Dermis microvascular lymphatic vessel endothelial cell (primary cell): ENCODE results near the gene ADCY7. TPM values are rescaled to one million over a fixed set of nuclear protein-coding genes. Genes with fewer than 3 reads are reported as not detected.

Experiments used
- DNase-seq, 2 donors: peaks; one replicate each; pipeline versions ENCODE4 v3.0.0 to v3.0.0-alpha.2; 2010; ENCODE audit warnings: low read depth in 2 of 2
- total RNA-seq: library from RNA; depleted of rRNA; stranded (reverse); fragments of >200 nt; gene quantifications from 2 replicates; pipeline ENCODE4 v1.2.1, GENCODE V29; 2014

The ADCY7 gene
- total RNA-seq, 1 donor from 2014 or later, result 2.8 TPM

GRCh38 chr16:50297301-50298074 lies 31.1 kb downstream of the ADCY7 start:
- DNase-seq, result peak in 1 of 2 donors; percentile 27

DNA sequence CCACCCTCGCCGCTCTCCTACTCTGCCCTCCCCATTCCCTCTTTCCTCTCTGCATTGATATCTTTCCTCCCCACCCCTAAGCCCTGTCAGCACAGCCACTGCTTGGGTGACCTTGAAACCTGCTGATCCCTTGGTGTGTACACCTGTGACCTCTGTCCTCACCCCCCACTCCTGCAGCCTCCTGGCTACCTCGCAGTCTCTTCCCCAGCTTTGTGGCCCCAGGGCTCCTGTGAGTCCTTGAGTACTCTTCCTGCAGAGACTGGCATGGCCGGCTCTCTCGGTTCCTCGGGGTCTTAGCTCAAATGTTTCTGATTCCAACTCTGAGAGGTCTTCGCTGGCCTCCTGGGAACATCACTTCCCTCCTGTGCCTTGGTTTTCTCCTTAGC lies 31.7 kb downstream of the ADCY7 start:
- DNase-seq, result no peak

GRCh38 chr16:50298591-50299507 lies 32.5 kb downstream of the ADCY7 start:
- DNase-seq, result no peak

GRCh38 chr16:50299508-50300105 lies 33.3 kb downstream of the ADCY7 start:
- no peak for DNase-seq

DNA sequence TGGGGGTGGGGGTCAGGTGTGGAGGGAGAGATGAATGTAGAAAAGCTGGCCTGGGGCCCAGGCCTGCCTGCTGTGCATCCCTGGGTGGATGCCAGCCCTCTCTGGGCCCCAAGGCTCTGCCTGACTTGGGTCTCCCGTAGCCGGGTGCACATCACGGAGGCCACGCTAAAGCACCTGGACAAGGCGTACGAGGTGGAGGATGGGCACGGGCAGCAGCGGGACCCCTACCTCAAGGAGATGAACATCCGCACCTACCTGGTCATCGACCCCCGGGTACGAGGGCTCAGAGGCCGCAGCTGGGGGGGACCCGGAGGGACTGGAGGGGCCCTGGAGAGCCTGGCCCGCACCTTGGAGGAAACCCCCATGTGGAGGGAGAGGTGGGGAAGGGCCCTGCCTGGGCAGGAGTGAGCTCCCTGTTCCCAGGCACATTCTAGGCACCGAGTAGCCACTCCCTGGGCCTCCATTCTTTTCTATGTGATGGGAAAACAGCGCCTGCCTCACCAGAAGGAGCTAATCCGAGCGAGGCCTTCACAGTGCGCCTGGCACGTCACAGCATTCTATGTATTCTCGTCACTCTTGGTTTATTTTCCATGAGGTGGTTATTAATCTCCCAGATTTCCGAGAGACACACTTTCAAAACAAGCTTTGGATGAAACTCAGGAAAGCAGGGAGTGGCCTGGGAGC lies 34.7 kb downstream of the ADCY7 start:
- DNase-seq, result no peak

- DNase-seq, result no peak
Measured at GRCh38 chr16:50301626-50302471, 35.5 kb downstream of the ADCY7 start.

DNA sequence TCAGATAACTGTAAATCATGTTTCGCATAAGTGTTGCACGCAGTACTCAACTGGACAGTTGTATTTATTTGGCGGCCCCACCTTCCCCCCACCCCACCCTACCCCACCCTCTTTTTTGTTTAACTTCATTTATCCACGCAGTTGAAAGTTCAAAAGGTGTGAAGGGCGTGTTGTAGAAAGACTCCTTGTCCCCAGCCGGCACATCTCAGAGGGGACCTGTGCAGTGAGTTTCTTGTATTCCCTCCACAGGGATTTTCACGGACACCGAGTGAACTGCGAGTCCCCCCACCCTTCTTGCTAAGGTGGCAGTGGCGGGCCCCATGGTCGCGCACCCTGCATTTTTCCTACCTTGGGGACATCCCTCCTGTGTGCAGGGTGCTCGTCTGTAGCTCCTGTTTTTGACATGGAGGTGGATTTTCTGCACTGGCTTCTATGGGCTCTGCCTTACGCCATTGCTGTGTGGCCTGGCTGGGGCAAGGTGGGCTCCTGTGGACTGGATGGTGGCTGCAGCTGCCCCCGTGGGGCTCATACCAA lies 36.2 kb downstream of the ADCY7 start:
- no peak for DNase-seq

GRCh38 chr16:50303041-50303604 lies 36.8 kb downstream of the ADCY7 start:
- no peak for DNase-seq

DNA sequence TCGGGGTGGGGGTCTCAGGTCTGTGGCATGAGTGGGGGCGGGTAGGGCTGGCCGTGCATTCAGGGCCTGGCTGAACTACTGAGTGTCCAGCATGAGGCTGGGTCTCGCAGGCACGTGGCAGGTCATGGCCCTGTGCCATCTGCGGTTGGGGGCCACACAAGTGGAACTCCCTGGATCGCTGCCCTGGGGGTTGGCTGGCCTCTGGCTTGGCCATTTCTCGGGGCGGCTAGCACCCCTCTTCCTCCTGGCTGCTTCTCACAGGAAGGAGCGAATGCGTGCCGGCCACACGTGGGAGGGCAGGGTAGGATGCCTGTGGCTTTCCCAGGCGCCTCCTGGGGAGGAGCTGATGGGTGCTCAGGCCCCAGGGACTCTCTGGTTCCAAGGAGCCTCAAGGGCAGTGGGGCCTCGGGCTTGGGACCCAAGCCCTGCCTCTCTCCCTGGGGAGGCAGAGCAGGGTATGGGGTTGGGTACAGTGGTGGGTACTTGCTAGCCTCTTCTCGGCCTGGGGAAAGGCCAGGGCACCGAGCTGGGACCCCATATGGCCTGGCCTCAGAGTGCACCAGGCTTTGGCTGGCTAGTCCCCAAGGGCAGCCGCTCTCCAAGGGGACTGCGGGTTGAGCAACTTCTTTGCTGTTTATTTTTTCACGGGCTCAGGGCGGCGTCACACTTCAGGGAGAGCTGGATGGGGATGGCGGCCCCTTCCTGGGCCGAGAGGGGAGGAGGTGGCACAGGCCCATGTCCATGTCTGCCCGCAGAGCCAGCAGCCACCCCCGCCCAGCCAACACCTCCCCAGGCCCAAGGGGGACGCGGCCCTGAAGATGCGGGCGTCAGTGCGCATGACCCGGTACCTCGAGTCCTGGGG lies 37.5 kb downstream of the ADCY7 start:
- DNase-seq, result no peak

DNA sequence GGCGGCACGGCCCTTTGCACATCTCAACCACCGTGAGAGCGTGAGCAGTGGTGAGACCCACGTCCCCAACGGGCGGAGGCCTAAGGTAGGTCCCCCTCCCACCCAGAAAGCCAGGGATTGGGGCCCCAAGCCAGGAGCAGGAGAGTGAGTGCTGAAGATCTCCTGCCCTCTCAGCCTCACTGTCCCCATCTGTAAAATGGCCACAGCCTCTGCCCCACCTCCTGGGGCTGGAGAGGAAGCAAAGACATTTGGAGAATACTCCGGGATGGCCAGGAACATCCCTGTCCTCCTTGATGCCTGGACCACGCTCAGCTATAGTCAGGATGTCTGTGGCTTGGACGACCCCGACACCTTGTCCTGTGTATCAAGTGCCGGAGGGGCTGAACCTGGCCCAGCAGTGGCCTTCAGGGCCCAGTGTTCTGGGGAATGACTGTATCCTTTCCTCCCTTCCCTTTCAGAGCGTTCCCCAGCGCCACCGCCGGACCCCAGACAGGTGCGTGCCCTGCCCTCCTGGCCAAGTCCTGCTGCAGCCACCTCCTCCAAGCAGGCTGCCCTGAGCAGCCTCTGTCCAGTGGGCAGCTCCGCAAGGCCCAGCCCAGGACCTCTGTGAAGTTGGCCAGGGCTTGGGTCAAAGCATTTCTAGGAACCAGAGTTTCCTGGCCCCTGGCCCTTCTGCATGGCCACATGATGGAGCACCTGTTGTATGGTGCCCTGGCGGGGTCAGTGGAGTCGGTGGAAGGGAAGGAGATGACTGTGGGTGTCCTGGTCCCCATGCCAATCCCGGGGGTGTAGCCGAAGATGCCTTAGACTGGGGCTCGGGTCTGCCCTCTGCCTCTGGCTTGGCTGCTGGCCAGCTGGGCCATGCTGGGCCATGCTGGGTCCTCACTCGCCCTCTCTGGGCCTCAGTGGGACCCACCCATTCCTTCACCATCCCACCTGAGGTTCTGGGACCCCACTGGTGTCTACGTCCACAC lies 38.4 kb downstream of the ADCY7 start:
- DNase-seq, result no peak

DNA sequence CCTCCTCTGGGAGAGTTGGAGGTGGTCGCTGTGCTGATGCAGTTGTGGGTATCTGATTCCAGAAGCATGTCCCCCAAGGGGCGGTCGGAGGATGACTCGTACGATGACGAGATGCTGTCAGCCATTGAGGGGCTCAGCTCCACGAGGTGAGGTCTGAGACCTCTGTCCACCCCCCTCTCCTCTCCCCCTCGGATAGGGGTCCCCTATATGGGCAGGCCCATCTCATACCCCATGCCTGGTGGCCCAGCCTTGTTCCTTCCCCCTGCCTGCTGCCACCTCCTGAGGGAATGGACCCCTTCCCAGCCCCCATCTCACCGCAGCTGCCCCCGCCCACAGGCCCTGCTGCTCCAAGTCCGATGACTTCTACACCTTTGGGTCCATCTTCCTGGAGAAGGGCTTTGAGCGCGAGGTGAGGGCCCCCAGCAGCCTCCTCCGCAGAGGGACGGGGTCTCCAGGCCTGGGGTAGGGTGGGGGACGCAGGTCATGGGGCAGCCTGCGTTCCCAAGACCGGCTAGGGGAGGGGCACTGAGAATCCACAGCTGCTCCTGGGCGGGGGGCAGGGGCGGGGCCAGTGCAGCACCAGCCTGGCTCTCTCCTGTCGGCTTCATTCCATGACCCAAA lies 39.2 kb downstream of the ADCY7 start:
- no peak for DNase-seq

DNA sequence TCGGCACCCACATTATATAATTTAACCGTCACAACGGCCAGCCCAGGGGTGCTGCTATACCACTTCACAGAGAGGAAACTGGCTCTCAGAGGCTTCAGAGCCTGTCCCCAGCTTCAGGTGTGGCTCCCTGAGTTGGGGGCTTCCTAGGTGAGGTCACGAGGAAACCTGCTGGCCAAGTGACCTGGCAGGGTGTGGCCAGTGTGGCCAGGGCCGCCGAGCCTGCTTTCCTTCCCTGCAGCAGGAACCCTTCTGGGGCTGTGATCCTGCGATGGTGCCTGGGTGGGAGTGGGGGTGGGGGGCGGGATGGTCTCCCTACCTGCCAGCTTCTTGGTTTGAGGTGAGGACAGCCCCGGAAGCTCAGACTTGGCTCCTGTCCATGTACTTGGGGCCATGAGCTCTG lies 39.9 kb downstream of the ADCY7 start:
- no peak for DNase-seq

GRCh38 chr16:50308237-50308965 lies 42.0 kb downstream of the ADCY7 start:
- DNase-seq, result no peak

DNA sequence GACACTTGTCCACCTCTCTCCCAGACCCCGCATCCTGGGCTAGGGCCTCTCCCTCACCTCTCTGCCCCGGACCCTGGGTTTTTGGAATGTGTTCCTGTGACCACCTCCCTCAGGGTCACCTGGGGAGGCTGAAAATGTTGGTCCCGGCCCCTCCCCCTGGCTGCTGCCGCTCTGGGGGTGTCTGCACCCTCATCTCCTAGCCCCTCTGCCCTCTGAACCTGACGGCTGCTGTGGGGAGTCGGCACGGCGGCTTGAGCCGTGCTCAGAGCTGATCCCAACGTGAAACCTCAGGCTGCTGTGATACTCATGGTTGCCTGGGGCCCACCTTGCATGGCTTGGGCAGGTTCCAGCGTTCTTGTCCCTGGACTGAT lies 42.8 kb downstream of the ADCY7 start:
- no peak for DNase-seq

GRCh38 chr16:50309527-50310307 lies 43.4 kb downstream of the ADCY7 start:
- no peak for DNase-seq
